Muscle layer of colon (tissue), 2 donors: ENCODE data around the gene PAN3.

Experiments used
- H3K27ac ChIP-seq: one replicate; pipeline ENCODE4 v1.7.0; 2013; ENCODE audit warnings: low read depth, mild to moderate bottlenecking, low read length, moderate library complexity
- H3K27me3 ChIP-seq, 2 donors: one replicate each; pipeline ENCODE4 v1.7.0; 2013; ENCODE audit warnings: low read length in 2 of 2, mild to moderate bottlenecking in 2 of 2; ENCODE audit not compliant: insufficient read depth in 2 of 2, control insufficient read depth in 1 of 2
- H3K36me3 ChIP-seq: one replicate; pipeline ENCODE4 v1.7.0; 2013; ENCODE audit warnings: mild to moderate bottlenecking, low read length; ENCODE audit not compliant: insufficient read depth
- H3K4me1 ChIP-seq: one replicate; pipeline ENCODE4 v1.7.0; 2013; ENCODE audit warnings: mild to moderate bottlenecking, low read length; ENCODE audit not compliant: insufficient read depth
- H3K4me3 ChIP-seq, 2 donors: one replicate each; pipeline ENCODE4 v1.7.0; 2013; ENCODE audit warnings: low read length in 2 of 2, low read depth in 1 of 2, mild to moderate bottlenecking in 1 of 2, moderate library complexity in 1 of 2
- H3K9ac ChIP-seq: one replicate; pipeline ENCODE4 v1.7.0; 2013; ENCODE audit warnings: low read length
- H3K9me3 ChIP-seq: one replicate; pipeline ENCODE4 v1.7.0; 2013; ENCODE audit warnings: mild to moderate bottlenecking, low read length
- donor health status: abdominal sarcoma.
- donor health status: Adenocarcinoma of cecum.

PAN3 gene

GRCh38 chr13:28177877-28178276, 39.5 kb downstream of the PAN3 start:
- H3K27ac ChIP-seq = no peak overlapping the region
- peaks cover 5% of the 10 kb centered on the region for H3K36me3 ChIP-seq
- H3K27me3 ChIP-seq = no peaks in the 10 kb centered on the region
- no peaks in the 10 kb centered on the region for H3K9me3 ChIP-seq
- no peak overlapping the region for H3K4me3 ChIP-seq
- H3K4me1 ChIP-seq = no peaks in the 10 kb centered on the region
- no peak overlapping the region for H3K9ac ChIP-seq

DNA sequence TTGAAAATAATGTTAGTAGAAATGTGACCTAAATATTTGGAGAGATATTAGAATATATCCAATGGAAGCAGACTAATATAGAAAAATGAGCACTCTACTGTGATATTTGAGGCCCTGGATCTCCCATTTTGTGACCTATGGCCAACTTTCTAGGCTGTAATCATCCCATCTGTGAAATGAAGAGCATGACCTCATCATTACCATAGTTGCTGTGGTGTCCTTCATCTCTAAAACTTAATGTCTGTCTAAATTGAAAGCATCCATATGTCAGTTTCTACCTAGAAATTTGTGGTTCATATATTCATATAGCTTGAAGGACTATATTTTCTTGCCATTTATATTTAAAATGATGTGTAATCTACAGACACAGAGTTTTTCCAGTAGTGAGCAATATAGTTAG, 41.6 kb downstream of the PAN3 start:
- Histone ChIP-seq H3K4me1 (no peaks in the 10 kb centered on the region), H3K27ac (no peak overlapping the region), H3K4me3 (no peak overlapping the region), H3K9me3 (no peaks in the 10 kb centered on the region), H3K9ac (no peak overlapping the region), H3K36me3 (peaks cover 5% of the 10 kb centered on the region), H3K27me3 (no peaks in the 10 kb centered on the region)

DNA sequence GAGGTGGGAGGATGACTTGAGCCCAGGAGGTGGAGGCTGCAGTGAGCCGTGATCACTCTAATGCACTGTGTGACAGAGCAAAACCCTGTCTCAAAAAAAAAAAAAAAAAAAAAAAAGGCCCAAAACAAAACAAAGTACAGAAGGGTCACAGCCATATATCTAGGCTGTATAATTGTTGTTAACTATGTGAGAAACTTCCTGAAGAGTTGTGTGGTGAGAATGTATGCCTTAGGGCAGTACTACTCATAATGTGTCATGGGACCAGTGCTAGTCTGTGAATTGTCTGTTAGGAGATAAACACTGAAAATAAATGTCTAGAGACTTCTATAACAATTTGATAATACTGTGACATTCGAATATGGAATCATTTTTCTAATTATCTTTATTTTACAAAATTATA, 43.1 kb downstream of the PAN3 start:
- no peak overlapping the region for H3K9ac ChIP-seq
- no peaks in the 10 kb centered on the region for H3K4me1 ChIP-seq
- H3K36me3 ChIP-seq = peaks cover 5% of the 10 kb centered on the region
- no peaks in the 10 kb centered on the region for H3K27me3 ChIP-seq
- no peak overlapping the region for H3K4me3 ChIP-seq
- no peak overlapping the region for H3K27ac ChIP-seq
- H3K9me3 ChIP-seq = no peaks in the 10 kb centered on the region

DNA sequence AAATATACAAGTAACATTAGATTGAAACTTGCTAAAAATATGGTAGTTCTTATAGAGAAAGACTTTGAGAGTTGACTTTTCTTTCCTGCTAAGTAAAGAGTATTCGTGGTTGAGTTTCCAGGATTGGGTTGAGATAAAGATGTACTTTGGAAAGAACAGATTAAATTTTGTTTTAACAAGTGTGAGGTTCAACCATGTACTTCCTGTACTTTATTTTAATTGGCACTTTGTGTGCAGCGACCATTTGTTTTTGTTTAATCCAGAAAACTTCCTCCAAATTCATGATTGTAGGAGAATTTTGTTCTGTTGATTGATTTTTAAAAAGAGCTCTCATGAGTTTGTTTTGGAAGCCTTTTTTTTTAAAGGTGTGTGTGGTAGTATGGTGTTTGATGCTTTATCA, 46.9 kb downstream of the PAN3 start:
- no peak overlapping the region for H3K27ac ChIP-seq
- no peak overlapping the region for H3K4me3 ChIP-seq
- no peaks in the 10 kb centered on the region for H3K36me3 ChIP-seq
- no peaks in the 10 kb centered on the region for H3K9me3 ChIP-seq
- H3K9ac ChIP-seq = no peak overlapping the region
- no peaks in the 10 kb centered on the region for H3K27me3 ChIP-seq
- no peaks in the 10 kb centered on the region for H3K4me1 ChIP-seq

- Histone ChIP-seq H3K9ac (no peak overlapping the region), H3K36me3 (peaks cover 16% of the 10 kb centered on the region)
Measured at GRCh38 chr13:28199089-28199488, 60.7 kb downstream of the PAN3 start.

DNA sequence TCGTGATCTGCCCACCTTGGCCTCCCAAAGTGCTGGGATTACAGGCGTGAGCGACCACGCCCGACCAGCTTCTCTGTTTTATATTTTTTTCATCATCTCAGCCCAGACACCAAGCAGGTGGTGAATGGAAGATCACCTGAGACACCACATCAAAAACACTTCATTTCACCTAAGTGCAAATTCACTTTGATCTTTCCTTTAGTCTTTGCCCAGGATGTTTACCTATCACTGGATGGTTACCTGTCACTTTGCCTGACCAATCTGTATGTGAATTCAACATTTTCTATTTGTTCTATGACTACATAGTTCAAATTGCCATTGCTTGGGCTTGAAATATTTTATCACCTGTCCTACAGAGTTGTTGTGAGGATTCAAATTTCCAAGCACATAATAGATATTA, 65.7 kb downstream of the PAN3 start:
- Histone ChIP-seq H3K4me3 (no peak overlapping the region), H3K9ac (no peak overlapping the region), H3K4me1 (no peaks in the 10 kb centered on the region), H3K27me3 (no peaks in the 10 kb centered on the region), H3K9me3 (no peaks in the 10 kb centered on the region), H3K36me3 (no peaks in the 10 kb centered on the region), H3K27ac (no peak overlapping the region)

More at GRCh38 chr13:28199089-28199488, 60.7 kb downstream of the PAN3 start:
- H3K9me3 ChIP-seq = no peaks in the 10 kb centered on the region
- H3K27ac ChIP-seq = no peak overlapping the region
- no peaks in the 10 kb centered on the region for H3K4me1 ChIP-seq
- H3K27me3 ChIP-seq = no peaks in the 10 kb centered on the region
- H3K4me3 ChIP-seq = no peak overlapping the region

DNA sequence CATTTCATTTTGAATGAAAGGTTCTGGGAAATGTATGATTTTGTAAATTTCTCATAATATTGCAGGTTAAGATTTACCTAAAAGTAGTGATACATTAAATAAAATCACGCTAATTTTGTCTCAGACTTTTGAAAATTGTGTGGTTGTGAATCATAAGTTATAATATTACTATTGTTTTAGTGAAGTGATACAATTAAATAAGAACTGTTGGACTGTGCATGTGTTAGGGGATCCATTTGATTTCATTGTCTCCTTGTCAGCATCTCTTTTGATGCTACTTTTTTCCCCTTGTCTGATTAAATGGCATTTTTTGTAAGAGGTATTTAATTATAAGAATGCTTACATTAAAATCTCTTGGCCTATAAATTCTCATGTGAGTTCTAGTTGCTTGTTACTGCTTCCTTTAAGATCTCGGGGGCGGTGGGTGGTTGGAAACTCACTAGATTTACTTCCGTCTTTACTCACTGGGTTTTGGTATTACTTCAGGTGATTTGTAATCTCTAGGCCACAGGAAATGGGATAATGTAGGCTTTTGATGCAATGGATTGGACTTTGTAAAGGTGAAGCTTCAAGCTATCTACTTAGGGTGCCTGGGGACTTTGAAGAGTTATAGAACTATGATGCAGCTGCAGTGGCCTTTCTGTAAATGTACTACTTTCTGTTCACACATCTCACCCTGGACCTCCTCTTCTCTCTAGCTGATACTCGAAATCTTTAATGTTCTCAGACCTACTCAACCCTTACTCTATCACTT, 66.5 kb downstream of the PAN3 start:
- Histone ChIP-seq H3K36me3 (no peaks in the 10 kb centered on the region), H3K27ac (no peak overlapping the region), H3K27me3 (no peaks in the 10 kb centered on the region), H3K9me3 (no peaks in the 10 kb centered on the region), H3K4me3 (no peak overlapping the region), H3K4me1 (no peaks in the 10 kb centered on the region), H3K9ac (no peak overlapping the region)

GRCh38 chr13:28218679-28219078, 80.3 kb downstream of the PAN3 start:
- no peaks in the 10 kb centered on the region for H3K27me3 ChIP-seq
- H3K27ac ChIP-seq = no peak overlapping the region
- H3K4me1 ChIP-seq = no peaks in the 10 kb centered on the region
- H3K36me3 ChIP-seq = no peaks in the 10 kb centered on the region
- H3K4me3 ChIP-seq = no peak overlapping the region
- no peak overlapping the region for H3K9ac ChIP-seq
- no peaks in the 10 kb centered on the region for H3K9me3 ChIP-seq

DNA sequence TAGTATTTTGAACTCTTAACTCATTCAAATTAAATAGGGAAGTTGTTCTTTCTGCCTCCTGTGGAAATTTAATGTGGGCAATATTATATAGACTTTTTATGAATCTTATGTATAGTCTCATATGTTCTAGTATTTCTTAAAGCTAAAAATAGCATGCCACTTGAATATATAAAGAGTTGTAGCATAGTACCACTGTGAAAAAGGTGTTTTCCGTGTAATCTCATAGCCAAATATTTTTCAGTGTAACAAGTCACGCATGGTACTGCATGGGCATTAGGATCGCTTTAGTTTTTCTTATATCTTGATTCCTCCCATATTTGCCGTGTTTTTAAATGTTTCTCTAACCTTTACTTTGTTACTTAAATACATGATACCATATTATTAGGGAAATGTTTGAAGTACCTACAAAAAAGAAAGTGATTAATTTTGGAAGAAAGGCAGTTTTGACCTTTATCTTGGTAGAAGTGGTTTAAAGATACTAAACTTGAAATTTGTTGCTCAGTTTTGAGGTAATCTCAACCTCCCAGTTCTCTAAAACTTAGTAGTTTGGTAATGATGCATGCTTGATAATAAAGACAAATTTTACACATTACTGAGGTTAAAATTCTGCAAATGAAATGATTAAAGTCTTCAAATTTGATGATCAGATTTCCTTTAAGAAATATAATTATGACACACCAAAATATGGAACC, 81.2 kb downstream of the PAN3 start:
- Histone ChIP-seq H3K4me1 (no peaks in the 10 kb centered on the region), H3K27me3 (no peaks in the 10 kb centered on the region), H3K9ac (no peak overlapping the region), H3K9me3 (no peaks in the 10 kb centered on the region), H3K4me3 (no peak overlapping the region), H3K27ac (no peak overlapping the region), H3K36me3 (no peaks in the 10 kb centered on the region)

- Histone ChIP-seq H3K9ac (no peak overlapping the region), H3K36me3 (no peaks in the 10 kb centered on the region), H3K27me3 (no peaks in the 10 kb centered on the region), H3K9me3 (no peaks in the 10 kb centered on the region), H3K4me1 (no peaks in the 10 kb centered on the region), H3K27ac (no peak overlapping the region), H3K4me3 (no peak overlapping the region)
Measured at GRCh38 chr13:28220166-28220565, 81.8 kb downstream of the PAN3 start.

DNA sequence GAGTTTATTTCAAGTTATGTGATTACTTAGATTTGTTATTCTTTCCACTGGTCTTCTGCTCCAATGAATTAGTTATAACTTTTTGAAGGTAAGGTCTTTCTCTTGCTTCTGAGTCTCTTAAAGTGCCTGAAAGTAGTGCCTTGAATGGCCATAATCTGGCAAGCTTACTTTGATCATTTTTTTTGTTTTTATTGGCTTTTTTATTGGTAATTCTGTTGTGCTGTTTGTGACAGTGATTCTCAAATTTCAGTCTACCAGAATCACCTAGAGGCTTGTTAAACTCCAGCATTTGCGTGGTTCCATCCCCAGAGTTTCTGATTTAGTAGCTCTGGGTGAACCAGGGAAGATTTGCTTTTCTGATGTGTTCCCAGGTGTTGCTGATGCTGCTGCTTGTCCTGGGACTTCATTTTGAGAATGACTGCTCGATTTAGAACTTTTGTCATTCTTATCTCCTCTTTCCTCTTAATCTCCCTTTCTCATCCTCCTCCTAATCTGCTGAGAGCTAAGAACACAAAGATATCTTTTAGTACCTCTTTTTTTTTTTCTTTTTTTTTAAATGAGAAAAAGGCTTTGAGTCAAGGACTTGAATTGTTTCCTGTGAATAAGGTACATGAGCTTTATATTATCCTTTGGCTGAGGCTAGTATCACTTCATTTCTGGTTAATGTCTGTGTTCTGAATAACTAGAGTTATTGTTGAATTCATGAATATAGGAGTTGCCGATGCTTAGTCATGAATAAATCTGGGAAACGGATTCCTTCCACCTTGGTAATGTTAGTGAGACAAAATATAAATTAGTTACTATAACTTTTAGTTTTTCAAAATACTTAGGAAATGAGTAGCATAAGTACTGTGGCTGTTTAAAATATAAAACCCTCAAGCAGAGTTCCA, 91.4 kb downstream of the PAN3 start:
- Histone ChIP-seq H3K4me3 (no peak overlapping the region), H3K27ac (no peak overlapping the region), H3K4me1 (no peaks in the 10 kb centered on the region), H3K36me3 (no peaks in the 10 kb centered on the region), H3K27me3 (no peaks in the 10 kb centered on the region), H3K9me3 (no peaks in the 10 kb centered on the region), H3K9ac (no peak overlapping the region)
